GM21447 (cell line): ENCODE data around the gene CCNJ.
A peak's percentile ranks its signal among the peaks of the same experiment; 100 is the strongest.

Source experiments
- ATAC-seq: cut with Tn5 transposase; IDR thresholded peaks from one replicate; pipeline ENCODE4 v1.9.1; 2021; ENCODE audit not compliant: unreplicated experiment

The CCNJ gene

DNA sequence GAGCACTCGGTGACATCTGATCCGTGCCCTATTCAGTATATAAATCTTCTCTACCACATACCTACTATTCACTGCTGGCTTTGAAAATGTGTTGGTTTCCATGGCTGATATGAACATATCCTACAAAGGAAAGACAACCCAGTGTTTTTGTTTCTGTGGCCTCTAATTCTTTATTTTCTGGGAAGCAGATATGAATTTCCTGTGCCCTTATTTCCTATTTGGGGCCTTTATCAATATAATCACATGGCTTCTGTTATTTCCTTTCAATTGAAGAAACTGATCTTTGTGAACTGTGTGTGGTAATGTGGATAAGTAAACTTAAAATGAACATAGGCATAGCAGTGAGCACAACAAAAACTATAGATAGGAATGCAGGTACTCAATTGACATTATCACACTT, 10.6 kb downstream of the CCNJ start:
- no peak for ATAC-seq

DNA sequence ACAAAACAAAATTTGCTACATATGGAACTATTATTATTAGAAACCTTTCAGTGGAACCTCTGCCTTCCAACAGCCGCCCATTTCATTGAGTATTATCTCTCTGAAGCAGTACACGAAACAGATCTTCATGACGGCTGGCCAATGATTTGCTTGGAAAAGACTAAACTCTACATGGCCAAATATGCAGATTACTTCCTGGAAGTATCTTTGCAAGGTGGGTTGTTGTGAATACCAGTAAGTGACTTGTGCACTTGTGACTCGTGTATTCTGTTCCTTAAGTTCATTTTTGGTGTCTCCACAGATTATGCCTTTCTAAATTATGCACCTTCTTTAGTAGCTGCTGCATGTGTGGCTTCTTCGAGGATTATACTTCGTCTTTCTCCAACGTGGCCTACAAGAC, 13.4 kb downstream of the CCNJ start:
- ATAC-seq, result no peak

DNA sequence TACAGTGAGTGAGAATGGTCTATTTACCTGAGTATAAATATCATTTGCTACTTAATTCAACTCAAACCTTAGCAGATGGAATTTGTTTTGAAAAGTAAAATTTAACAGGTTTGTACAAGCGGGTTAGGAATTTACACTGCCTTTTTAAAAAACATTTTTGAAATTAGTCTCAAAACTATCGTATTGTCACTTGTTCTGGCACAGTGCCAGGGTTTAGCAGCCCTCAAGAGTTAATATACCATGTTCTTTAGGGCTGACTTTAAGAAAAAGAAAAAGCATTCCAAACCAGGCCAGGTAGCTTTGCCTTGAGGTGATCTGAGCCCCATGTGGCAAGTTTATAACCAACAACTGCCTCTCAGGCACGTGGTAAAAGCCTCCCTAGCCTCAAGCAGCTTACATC, 17.8 kb downstream of the CCNJ start:
- no peak for ATAC-seq

DNA sequence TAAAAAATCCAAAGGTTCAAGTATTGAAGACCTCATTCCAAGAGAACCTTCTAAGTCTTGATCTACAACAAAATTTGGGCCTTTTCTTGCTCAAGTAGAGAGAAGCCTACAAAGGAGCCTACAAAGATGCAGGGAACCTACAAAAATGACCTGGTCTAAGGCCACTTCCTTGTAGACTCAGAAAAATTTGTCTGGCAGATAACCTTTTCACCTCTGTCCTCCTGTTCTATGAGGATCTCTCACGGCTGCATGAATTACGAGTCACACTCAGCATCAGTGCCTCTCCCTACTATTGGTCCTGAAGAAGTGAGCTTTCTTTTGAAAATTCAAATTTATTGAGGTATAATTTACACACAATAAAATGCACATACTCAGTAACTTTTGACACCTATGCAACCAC, 29.3 kb downstream of the CCNJ start:
- no peak for ATAC-seq

DNA sequence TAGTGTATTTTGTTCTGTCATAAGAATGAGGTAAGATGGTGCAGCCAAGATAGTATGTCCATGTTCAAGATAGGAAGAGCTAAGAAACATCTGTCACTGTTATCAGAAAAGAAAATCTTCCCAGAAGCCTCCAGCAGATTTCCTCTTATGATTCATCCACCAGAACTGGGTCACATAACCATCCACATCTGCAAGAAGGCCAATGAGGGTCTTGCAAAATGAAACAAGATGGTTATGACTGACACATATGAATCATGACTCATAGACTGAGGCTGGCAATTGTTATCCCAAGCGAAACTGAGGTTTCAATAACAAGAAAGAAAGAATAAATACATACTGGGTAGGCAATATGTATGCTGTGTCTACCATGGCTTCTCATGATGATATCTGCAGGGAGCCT, 30.3 kb downstream of the CCNJ start:
- no peak for ATAC-seq

DNA sequence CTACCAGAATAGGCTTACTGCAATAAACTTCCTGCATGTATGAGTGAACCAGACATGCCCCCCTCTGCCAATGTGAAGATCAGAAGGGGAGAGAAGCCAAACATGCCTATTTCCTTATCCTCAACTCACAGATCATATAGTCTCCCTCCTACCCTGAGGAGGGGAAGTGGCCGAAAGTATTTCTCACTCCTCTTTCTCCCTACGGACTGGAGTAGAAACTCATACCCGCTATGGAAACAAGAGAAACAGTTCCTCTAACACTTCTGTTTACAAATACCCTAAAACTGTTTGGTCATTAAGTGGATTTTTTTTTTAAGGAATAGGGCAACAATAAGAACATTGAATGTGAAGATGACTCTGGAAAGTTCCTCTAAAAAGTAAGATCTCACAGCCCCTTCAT, 31.4 kb downstream of the CCNJ start:
- ATAC-seq, result no peak

DNA sequence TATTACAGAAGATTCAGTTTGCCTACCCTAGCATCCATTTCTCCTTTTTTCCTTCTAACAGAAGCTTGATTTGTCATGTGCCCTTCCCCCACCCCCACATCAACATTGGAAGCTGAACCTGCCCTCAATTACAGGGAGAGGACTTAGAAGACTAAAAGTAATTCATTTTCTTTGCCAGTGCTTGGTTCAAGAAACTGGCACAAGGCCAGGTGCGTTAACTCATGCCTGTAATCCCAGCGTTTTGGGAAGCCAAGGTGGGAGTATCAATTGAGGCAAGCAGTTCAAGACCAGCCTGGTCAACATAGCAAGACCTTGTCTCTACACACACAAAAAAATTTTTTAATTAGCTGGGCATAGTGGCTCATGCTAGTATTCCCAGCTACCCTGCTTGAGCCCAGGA, 32.6 kb downstream of the CCNJ start:
- ATAC-seq, result no peak

DNA sequence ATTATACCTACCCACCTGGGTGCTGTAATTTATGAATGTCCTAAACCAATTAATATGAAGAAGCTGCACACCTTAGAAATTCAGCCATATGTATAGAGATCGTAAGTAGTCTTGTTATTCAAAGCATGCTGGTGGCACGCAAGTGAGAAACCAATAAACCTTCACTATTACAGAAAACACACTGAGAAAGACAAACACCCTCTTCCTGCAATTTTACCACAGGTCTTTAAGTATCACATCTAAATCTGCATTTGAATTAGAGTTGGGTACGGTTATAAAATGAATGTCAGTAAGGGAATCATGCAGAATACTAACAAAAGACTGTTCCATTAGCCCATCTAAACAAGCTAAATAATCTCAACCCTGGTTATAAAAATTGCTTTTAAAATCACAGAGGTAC, 33.8 kb downstream of the CCNJ start:
- ATAC-seq, result no peak

DNA sequence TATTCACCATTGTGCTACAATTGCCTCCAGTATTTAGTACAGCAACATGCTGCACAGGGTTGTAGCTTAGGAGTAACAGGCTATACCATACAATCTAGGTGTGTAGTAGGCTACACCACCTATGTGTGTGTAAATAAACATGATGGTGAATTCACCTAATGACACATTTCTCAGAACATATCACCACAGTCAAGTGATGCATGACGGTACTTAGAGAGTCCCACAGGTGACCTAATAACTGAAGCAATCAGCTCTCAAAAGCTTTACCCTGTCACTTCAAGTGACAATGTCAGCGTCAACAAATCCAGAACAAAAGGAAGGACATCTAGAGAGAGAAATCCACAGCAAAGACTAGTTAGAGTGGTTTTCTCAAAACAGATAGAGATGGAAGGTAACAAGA, 38.8 kb downstream of the CCNJ start:
- ATAC-seq, result no peak

DNA sequence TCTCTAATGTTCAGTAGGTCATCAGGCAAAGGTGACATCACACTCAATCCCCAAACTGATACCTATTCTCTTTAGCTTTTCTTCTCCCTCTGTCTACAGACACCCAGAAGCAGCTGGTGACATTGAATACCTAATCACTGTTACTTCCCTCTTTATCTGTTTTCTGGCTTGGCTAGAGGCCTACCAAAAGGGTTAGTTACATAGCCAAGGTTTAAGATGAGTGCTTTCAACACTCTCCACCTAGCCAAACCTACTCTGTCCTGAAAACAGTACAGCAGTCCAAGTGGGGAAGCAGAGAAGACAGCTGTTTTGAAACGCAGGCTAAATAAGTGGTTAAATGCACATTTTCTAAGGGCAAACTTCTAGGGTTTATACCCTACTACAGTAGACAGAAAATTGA, 39.4 kb downstream of the CCNJ start:
- ATAC-seq, result no peak

DNA sequence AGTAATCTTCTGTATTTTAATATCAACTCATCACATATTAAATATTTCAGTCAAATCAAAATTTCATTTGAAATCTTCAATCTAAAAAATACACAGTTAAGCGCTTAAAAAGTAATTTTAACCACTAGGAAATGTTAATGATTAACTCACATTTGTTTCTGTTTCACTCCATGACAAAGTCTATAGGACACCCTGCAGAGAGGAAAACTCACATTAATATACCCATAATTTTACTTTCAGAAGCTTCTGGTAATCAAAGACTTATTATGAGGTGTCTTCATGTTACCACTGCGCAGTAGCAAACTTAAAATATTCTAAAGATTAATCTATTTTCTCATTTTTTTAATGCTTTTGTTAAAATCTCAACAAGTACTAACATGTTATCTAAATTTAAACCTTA, 45.7 kb downstream of the CCNJ start:
- ATAC-seq, result no peak

DNA sequence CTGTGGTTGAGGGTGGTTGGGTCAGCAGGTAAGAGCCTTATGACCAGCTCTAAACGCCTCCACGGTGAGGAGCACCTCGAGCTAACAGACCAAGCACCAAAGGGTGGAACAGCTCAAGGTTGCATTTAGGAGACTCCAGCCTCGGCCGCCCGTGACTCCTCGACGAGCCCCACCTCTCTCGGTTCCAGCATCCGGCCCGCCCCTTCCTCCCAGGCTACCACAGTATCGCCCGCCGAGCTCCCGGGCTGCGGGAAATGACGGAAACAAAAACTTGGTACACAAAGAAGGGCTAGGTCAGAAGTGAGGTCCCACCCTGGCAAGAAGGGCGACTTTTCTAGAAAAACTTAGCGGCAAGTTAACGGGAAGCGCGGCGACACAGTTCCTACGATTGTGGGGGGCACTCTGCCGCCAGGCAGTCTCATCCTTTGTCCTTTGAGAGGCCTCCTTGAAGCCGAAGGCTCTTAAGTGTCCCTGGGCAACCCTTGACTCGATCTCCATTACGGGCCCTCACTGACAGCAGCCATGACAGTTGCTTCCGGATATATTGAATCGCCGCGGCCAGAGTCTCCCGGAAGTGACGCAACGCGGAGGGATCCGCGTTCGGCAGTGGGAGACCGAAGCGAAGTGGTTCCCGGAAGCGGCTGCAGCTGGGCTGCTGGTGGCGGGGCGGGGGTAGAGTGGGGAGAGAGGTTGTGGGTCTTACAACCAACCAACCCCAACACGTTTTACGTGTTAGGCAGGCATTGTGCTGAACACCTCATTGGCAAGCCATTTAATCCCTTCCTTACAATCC, 46.5 kb downstream of the CCNJ start:
- peak; percentile 93 for ATAC-seq

DNA sequence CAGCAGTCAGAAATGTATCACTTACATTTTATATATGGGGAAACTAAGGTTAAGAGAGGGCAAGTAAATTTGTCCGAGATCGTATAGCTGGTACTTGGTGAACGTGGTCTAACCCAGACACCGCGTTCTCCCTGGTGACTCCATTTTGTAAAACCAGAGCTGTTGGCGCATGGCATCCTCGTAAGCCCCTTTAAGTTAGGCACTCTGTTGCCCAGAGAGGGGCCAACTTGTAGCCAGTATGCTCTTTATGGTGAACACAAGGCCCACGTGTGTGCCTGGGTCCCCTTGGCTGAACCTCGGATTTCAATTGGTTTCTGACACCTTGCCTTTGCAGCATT, 47.0 kb downstream of the CCNJ start:
- no peak for ATAC-seq

DNA sequence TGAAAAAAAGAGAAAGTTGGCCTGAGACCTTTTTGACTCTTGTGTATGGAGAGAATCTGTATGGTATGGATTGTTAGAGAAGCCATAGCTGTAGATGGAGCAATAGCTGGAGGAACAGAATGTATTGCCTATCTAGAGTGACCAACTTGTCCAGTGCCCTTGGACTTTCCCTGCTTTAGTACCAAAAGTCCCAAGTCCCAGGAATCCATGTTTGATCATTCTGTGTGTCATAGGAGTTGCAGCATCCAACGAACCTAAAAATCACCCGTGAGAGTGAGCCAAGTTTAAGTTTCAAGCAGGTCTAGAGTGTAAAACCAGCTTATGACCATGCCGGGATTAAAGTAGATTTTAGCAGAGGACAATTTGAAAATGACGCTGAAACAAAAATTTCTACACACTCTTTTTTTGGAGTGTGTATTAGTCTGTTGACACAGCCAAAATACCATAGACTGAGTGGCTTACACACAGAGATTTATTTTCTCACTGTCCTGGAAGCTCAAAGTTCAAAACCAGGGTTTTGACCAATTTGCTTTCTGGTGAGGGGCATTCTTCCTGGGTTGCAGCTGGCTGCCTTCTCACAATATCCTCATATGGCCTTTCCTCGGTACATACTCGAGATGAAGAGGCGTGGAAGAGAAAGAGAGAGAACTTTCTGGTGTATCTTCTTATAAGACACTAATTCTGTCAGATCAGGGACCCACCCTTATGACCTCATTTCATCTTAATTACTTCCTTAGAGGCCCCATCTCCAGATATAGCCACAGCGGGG, 49.8 kb downstream of the CCNJ start:
- no peak for ATAC-seq

DNA sequence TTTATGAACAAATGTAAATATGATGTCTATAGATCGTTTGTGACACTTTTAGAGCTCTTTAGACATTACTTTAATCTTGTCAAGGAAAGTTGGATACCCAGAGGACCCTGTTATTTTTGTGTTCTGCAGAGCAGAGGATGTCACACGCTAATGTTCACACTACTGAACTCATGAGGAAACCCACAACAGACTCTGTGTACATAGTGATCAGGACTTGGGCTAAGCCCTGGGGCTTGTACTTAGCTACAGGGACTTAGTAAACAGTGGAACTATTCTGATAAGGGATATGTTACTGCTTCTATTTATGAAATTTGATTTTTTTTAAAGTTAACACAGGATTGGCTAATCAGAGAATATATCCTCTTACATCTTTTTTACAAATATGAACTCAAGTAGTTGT, 50.6 kb downstream of the CCNJ start:
- no peak for ATAC-seq

DNA sequence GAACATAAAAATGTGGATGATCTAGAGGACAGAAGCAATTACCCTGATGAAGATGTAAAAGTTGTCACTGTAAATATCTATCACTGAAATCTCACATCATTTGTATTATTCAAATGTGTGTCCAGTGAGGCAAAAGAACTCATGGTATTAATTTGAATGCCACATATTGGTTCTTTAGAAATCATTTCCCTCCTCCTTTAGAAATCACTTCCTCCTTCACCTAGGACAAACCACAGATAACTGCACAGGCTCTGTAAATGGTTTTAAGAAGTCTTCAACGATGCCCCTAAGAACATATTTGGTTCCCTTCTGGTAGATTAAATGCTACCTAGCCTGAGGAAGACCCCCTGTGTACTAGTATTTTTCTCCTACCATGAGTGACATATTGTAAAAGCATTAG, 53.6 kb downstream of the CCNJ start:
- no peak for ATAC-seq

DNA sequence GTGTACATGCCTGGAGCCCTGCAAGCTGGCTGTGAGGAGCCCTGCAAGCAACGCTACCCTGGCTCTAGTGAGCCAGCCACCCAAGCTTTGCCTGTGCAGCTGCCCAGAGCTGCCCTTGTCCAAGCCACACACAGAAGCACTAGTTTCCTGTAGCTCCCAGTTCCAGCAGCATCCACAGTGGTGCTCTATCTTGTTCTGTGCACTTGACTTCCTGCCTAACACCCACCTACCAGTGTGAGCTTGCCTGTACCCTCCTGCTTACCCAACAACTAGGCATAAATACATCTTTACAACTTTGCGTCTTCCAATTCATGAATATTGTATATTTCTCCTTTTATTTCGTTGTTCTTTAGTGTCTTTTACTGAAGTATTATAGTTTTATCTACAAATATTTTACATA, 54.5 kb downstream of the CCNJ start:
- no peak for ATAC-seq

DNA sequence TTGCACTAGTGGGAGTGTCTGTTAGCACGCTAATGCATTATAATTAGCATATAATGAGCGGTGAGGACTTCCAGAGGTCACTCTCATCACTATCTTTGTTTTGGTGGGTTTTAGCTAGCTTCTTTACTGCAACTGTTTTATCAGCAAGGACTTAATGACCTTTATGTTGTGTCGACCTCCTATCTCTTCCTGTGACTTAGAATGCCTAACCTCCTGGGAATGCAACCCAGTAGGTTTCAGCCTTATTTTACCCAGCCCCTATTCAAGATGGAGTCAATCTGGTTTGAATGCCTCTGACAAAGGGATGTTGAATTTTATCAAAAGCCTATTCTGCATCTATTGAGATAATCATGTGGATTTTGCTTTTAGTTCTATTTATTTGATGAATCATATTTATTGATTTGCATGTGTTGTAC, 64.2 kb downstream of the CCNJ start:
- no peak for ATAC-seq
